Measurements from ENCODE around the gene ZDHHC14.

ZDHHC14 gene

GRCh38 chr6:157560691-157561413 is 179.9 kb downstream of the ZDHHC14 start:
- Histone ChIP-seq H3K27me3 (ENCODE audit: insufficient read depth, poor library complexity, severe bottlenecking) (no peaks in the 10 kb centered on the region), H3K27ac (replicated peaks) (no peak overlapping the region), H3K4me3 (replicated peaks; ENCODE audit: insufficient read depth, low read length) (no peak overlapping the region)
- TF ChIP-seq GABPA (IDR thresholded peaks at IDR 0.05; ENCODE audit: low read depth): no peak
- TF ChIP-seq SPI1 (IDR thresholded peaks at IDR 0.05; ENCODE audit: borderline replicate concordance, low read depth): no peak
- no peak for TF ChIP-seq CTCF (IDR thresholded peaks at IDR 0.05; ENCODE audit: insufficient read depth, low read length)
- no peak for TF ChIP-seq POLR2AphosphoS5 (IDR thresholded peaks at IDR 0.05; ENCODE audit: low read depth)
- TF ChIP-seq REST (IDR thresholded peaks at IDR 0.05; ENCODE audit: insufficient replicate concordance, low read depth): no peak
- DNase-seq (ENCODE audit: low read depth in 1 of 2, low spot score in 1 of 2): no peak

GRCh38 chr6:157561414-157561790 is 180.4 kb downstream of the ZDHHC14 start:
- H3K27ac ChIP-seq (replicated peaks): no peak overlapping the region

GRCh38 chr6:157561929-157562810 is 181.2 kb downstream of the ZDHHC14 start:
- Histone ChIP-seq H3K27me3 (ENCODE audit: insufficient read depth, poor library complexity, severe bottlenecking) (no peaks in the 10 kb centered on the region), H3K4me3 (replicated peaks; ENCODE audit: insufficient read depth, low read length) (no peak overlapping the region), H3K27ac (replicated peaks) (no peak overlapping the region)
- no peak for DNase-seq (ENCODE audit: low read depth in 1 of 2, low spot score in 1 of 2)
- TF ChIP-seq REST (IDR thresholded peaks at IDR 0.05; ENCODE audit: insufficient replicate concordance, low read depth) (no peak), SPI1 (IDR thresholded peaks at IDR 0.05; ENCODE audit: borderline replicate concordance, low read depth) (no peak), CTCF (IDR thresholded peaks at IDR 0.05; ENCODE audit: insufficient read depth, low read length) (no peak), GABPA (IDR thresholded peaks at IDR 0.05; ENCODE audit: low read depth) (no peak), POLR2AphosphoS5 (IDR thresholded peaks at IDR 0.05; ENCODE audit: low read depth) (no peak)

More at GRCh38 chr6:157561414-157561790, 180.4 kb downstream of the ZDHHC14 start:
- no peak overlapping the region for H3K4me3 ChIP-seq (replicated peaks; ENCODE audit: insufficient read depth, low read length)
- H3K27me3 ChIP-seq (ENCODE audit: insufficient read depth, poor library complexity, severe bottlenecking): no peaks in the 10 kb centered on the region
- no peak for TF ChIP-seq GABPA (IDR thresholded peaks at IDR 0.05; ENCODE audit: low read depth)
- TF ChIP-seq SPI1 (IDR thresholded peaks at IDR 0.05; ENCODE audit: borderline replicate concordance, low read depth): no peak
- no peak for TF ChIP-seq CTCF (IDR thresholded peaks at IDR 0.05; ENCODE audit: insufficient read depth, low read length)
- no peak for DNase-seq (ENCODE audit: low read depth in 1 of 2, low spot score in 1 of 2)
